Suppressor macrophage treated with lipopolysaccharide for 1 hour (primary cell): ENCODE measurements around the gene TGM6.

Source experiments
- DNase-seq, 3 donors: peaks; one replicate each; pipeline ENCODE4 v3.0.0-alpha.2; 2020 to 2022

TGM6 gene

DNA sequence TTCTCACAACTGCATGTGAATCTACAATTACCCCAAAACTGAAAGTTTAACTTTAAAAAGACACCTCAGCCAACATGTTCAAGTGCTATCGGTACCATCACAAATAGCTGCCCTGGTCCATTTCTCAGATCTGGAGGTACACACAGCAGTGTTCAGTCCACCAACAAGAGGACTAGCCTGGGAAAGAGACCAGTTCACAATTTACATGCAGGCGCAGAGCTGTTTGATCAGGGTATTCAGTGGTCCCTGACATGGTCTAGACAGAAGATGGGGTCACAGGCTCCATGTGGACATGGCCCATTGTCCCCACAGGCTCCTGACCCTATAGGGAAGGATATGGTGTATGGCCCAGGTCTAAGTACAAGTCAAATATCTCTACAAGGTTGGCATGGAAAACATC is 15.6 kb upstream of the TGM6 start:
- DNase-seq, result no peak

DNA sequence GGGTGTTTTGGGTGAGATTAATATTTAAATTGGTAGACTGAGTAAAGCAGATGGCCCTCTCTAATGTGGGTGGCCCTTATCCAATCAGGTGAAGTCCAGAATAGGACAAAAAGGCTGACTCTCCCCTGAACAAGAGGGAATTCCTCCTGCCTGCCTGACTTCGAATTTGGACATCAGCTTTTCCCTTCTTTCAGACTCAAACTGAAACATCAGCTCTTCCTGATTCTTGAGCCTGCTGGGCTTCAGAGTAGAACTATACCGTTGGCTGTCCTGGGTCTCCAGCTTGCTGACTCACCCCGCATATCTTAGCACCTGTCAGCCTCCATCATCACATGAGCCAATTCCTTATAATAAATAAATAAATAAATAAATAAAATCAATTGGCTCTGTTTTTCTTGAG is 15.0 kb upstream of the TGM6 start:
- DNase-seq, result no peak

DNA sequence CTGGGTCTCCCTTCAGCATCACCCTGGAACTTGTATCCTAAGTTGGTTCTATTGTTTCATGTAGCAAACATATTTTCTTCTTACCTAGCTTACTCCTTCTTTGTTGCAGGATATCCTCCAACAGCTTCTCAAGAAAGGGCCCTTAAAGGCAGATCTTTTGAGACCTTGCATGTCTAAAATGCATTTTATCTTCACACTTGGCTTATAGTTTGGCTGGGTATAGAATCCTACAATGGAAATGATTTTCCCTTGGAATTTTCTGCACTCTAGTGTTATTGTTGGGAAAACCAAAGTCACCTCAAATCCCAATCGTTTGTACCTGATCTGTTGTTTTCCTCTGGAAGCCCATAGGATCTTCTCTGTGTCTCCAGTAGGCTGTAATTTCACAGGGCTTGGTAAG is 12.1 kb upstream of the TGM6 start:
- DNase-seq, result no peak

- no peak for DNase-seq
Measured at GRCh38 chr20:2373098-2373497, 7.6 kb upstream of the TGM6 start.

GRCh38 chr20:2374346-2375125 is 6.2 kb upstream of the TGM6 start:
- DNase-seq, result no peak

DNA sequence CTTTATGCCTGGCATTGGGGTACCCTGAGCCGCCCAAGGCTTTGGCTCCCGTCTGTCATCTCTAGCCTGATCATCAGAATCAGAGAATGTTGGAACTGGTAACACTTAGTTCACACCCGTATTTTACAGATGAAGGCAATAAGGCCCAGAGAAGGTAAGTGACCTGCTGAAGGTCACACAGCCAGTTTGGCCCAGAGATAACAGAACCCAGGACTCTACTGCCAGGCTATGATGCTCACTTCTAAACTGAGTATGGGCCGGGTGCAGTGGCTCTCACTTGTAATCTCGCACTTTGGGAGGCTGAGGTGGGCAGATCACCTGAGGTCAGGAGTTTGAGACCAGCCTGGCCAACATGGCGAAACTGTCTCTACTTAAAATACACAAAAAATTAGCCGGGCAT is 1.8 kb upstream of the TGM6 start:
- no peak for DNase-seq

- DNase-seq, result no peak
Measured at GRCh38 chr20:2379511-2380229, 1.0 kb upstream of the TGM6 start.

DNA sequence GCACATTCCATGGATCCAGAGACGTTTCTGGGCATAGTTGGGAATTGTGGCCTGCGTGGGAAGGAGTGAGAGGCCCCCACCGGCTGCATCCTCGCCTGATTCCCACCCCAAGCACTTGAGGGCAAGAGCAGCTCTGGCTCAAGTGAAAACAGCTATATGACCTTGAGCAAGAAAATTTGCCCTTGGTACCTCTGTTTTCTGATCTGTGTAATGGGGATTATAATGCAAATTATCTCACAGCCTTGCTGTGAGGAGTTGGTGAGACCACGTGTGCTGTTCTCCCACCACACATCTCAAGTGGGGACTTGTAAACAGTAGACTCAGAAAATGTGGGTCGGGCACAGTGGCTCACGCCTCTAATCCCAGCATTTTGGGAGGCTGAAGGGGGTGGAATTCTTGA is 602 bp downstream of the TGM6 start:
- no peak for DNase-seq

DNA sequence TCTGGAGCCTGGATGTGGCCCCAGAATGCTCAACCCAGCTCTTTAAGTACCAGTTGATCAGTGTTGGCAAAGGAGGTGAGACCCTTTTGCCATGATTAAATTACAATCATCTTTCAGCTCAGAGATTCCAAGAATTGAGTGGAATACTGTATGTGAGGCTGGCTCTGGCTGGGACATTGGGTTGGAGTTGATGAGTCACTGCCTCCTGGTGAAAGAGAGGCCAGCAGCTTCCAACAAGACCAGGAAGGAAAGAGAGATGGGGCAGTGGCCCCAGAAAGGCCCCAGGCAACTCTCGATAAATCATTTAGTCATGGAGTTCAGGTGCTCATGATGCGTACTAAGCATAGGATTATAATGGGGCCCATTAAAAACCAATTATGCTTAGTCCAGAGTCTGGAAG is 2.1 kb downstream of the TGM6 start:
- no peak for DNase-seq

- no peak for DNase-seq
Measured at GRCh38 chr20:2385026-2385425, 4.3 kb downstream of the TGM6 start.

DNA sequence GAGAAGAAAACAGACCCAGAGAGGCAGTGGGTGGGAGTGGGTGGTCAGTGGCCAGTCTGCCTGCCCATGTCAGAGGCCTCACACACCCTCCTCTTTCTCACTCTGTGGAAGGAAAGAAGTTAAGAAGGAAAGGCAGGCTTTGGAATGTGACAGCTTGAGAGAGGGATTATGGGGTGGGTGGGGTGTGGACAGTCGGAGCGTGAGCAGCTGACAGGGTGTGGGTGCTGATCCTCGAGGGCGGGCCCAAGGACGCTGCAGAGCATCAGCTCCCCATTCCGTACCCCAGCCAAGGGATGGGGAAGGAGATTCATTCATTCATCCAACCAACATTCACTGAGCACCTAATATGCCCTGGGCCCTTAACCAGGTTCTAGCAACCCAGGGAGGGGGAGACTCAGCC is 4.8 kb downstream of the TGM6 start:
- DNase-seq, result no peak

DNA sequence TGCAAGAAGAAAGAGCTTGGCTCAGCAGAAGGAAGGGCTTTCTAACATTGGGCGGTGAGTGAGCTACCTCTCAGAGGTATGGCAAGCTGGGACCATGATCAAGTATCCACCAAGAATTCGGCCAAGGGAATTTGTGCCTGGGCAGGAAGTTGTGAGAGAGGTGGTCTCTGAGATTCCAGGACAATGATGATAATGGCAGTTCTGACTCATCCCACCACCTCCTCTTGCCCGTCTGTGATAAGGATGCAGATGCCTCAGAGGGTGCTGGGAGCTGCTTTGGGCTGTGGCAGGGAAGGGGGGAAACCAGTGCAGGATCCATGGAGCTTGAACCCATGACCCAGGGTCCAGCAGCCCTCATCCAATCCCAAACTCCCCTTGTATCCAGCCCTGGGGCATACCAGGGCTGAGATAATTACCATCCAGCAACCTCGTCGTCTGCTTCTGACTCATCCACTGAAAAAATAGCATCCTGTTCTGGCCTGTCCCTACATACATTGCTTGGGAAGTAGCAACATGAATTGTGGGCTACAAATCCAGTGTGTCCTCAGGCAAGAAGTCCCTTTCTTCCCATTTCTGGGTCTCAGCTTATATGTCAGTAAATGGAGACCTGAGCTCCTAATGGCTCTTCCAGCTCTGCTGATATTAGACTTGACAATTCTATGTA is 5.9 kb downstream of the TGM6 start:
- DNase-seq, result peak in 1 of 3 donors; percentile 5

DNA sequence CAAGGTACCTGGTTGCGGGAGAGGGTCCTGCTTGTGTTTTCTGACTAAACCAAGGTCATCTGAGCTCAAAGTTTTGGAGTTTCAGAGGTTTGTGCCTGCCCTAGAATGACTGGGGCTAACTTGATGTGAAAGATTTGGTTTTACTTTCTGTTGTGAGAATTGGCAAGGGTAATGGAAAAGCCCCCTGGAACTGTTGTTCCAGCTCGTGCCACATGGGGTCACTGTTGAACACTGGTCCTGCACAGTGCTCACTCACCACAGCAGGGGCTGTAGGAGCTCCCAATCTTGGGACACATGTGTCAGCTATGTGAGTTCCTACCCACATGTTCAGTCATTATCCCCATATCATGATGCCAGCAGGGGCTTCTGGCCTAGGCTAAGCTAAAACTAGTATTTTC is 6.5 kb downstream of the TGM6 start:
- DNase-seq, result peak; percentile 47 to 57 (median 54)

DNA sequence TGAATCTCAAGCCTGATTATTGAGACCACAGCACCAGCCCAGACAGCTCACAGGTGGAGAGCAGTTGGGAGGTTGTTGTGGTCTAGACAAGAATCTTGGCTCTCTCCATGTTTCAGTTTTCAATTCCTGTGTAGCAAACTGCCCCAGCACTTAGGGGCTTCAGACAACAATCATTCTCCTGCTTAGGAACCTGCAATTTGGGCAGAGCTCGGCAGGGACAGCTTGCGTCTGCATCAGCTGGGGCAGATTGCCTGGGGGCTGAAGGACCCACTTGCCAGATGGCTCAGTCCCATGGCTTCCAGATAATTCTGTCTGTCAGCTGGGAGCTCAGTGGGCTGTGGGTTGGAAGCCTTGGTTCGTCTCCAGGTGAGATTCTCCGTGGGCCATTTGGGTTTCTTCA is 6.9 kb downstream of the TGM6 start:
- no peak for DNase-seq

DNA sequence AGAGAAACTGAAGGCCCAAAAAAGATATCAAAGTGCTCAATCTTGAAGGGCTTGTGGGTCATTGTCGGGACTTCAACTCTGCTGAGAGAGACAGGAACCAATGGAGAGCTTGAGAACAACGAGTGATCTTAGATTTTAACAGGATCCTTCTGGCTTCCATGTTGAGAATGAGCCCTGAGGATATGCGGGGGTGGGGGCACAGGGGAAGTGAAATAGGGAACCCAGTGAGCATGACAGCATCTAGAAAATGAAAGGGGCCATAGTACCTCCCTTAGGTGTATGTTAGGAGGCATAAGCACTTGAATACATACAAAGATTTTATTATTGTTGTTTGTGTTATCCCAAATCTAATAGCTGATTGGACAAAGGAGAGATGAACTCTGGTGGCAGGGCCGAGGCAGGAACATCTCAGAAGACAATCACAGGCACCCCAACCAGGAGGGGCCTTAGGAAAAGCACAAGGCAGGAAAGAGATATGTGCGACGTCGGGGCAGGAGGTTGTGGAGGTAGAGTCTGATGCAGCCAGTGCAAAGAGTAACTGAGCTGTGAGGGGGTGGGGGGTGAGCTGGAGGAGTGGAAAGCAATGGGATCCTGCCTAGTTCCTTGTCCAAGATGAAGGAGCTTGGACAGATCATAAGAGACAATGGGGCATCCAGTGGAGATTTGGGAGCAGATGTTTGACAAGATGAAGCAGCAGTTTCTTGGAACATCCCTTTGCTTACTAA is 10.4 kb downstream of the TGM6 start:
- DNase-seq, result peak; percentile 47 to 64 (median 63)

DNA sequence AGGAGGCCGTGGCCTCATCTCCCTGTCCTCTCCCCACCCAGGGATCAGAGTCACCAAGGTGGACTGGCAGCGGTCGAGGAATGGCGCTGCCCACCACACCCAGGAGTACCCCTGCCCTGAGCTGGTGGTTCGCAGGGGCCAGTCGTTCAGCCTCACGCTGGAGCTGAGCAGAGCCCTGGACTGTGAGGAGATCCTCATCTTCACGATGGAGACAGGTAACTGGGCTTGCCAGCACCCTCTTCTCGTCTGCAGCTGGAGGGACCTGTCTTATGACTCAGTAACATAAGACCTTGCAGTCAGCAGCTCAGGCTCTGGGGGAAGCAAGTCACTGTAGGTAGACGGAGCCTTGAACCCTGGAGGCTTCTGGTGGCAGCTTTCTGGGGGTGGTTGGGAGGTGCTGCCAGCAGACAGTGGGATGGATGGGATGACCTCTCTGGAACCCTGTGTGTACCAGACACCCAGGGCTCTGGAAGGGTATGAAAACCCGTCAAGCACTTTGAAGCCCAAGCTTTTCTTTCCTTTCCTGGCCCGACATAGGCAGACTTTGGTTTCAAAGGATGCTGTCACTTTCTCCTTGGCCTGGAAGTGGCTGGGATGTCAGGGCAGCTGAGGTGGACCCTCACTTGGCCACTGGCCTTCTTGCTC is 13.8 kb downstream of the TGM6 start:
- DNase-seq, result no peak

DNA sequence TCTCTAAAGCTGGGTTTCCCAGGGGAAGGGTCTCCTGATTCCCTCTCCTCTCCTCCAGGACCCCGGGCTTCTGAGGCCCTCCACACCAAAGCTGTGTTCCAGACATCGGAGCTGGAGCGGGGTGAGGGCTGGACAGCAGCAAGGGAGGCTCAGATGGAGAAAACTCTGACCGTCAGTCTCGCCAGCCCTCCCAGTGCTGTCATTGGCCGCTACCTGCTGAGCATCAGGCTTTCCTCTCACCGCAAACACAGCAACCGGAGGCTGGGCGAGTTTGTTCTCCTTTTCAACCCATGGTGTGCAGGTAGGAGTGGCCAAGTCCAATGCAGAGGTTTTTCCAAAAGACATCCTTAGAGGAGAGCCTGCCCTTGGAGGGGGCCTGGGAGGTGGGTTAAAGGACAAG is 14.4 kb downstream of the TGM6 start:
- no peak for DNase-seq

GRCh38 chr20:2396241-2396814 is 15.6 kb downstream of the TGM6 start:
- DNase-seq, result no peak

- no peak for DNase-seq
Measured at GRCh38 chr20:2397091-2397490, 16.4 kb downstream of the TGM6 start.

DNA sequence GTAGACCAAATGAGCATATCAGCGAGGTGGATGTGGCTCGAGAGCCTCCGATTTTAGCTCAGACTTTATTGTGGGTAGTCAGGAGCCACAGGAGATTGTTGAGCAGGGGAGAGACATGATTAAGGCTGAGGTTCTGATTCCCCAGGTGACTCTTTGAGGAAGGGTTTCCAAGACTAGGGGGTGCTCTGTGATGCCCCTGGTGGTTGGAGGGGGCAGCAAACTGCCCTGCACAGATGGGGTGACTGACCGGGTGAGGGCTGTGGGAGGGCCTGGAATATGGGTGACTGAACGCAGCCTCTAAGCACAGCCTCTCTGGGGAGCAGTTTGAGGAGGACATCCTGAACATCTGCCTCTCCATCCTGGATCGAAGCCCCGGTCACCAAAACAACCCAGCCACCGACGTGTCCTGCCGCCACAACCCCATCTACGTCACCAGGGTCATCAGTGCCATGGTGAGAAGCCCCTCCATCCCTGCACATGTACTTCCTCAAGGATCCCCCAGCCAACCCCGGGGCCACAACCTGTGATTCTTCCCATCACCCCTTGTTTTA is 17.0 kb downstream of the TGM6 start:
- no peak for DNase-seq

DNA sequence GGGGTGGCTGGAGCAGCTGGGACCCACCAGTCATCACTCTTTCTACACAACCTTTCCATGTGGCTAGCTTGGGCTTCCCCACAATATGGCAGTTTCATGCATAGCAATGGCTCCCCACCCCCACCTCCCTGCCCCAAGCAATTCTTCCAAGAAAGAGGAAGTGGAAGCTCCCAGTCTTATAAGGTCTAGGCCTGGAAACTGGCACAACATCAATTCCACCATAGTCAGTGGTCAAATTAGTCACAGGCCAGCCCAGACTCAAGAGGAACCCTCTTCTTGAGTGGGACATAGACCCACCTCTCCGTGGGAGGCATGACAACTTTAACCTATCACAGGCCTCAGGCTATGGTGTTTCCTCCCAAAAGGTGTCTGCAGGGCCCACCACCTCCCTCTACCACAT is 17.7 kb downstream of the TGM6 start:
- peak; percentile 34 to 61 (median 39) for DNase-seq

GRCh38 chr20:2399390-2399789 is 18.7 kb downstream of the TGM6 start:
- no peak for DNase-seq
